GM12873 (cell line): ENCODE data around the gene DNAH14.

Experiments used
- CTCF ChIP-seq: IDR thresholded peaks from 2 replicates; pipeline ENCODE4 v1.5.1; 2012; ENCODE audit warnings: low read depth, mild to moderate bottlenecking, moderate library complexity, low read length, control low read depth; ENCODE audit not compliant: insufficient read depth; ENCODE audit errors: missing control alignments

Gene DNAH14

GRCh38 chr1:225318706-225319575 lies 389.5 kb downstream of the DNAH14 start:
- peak; percentile 77 for TF ChIP-seq CTCF

- TF ChIP-seq CTCF, result no peak
Observed at GRCh38 chr1:225319871-225320270, 390.4 kb downstream of the DNAH14 start.

GRCh38 chr1:225321784-225322183 lies 392.3 kb downstream of the DNAH14 start:
- TF ChIP-seq CTCF, result no peak

- TF ChIP-seq CTCF, result no peak
Observed at GRCh38 chr1:225329041-225329440, 399.6 kb downstream of the DNAH14 start.

- TF ChIP-seq CTCF, result no peak
Observed at GRCh38 chr1:225332686-225333085, 403.2 kb downstream of the DNAH14 start.

GRCh38 chr1:225338545-225338944 lies 409.1 kb downstream of the DNAH14 start:
- no peak for TF ChIP-seq CTCF

GRCh38 chr1:225341642-225342041 lies 412.2 kb downstream of the DNAH14 start:
- TF ChIP-seq CTCF, result no peak
